GM12892 (cell line): ENCODE measurements around the gene PHF20.

Experiments used
- POLR2A ChIP-seq: IDR thresholded peaks from 2 replicates; pipeline ENCODE4 v1.6.1; 2011; ENCODE audit warnings: low read depth, low read length, control low read depth
- POLR2AphosphoS5 ChIP-seq: IDR thresholded peaks from 2 replicates; pipeline ENCODE4 v1.6.1; 2011; ENCODE audit warnings: low read depth, low read length, control low read depth
- TAF1 ChIP-seq: IDR thresholded peaks from 2 replicates; pipeline ENCODE4 v1.6.1; 2011; ENCODE audit warnings: low read depth, mild to moderate bottlenecking, control low read depth, low read length, borderline replicate concordance

DNA sequence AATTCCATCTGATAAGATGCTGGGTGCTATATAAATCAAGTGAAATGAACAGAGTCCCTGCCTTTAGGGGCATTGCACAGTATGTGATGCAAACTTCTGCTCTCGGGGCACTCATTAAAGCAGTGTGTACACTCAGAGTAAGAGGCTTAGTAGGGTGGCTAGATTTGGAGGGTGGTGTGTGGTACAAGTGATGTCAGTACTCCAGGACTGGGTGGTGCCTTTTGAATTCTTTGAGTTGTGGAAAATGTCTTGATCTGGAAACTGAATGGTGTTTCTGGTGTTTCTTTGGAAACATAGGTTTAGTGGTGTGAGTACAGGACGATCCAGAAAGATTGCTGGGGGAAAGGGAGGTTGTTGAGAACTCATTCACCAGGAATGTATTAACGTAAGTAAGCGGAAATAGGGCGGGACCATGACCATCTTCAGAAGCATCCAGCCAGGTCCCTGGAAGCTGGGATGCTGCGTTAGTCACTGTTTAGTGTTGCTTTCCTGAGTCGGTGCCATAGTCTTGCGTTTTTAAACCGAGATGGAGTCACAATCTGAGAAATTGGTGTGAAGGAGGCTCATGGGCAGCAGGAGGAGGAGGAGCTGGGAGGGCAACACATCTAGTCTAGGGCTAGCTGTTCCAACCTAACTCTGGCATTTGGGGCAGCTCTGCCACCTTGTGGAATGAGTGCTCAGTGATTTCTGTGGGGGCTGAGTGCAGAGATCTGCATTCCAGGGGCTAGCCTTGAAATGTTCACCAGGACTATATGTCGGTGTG, 112.1 kb downstream of the PHF20 start:
- TF ChIP-seq POLR2AphosphoS5 (no peak), POLR2A (no peak), TAF1 (no peak)
